ENCODE measurements around the gene OBP2B. TPM values are rescaled to one million over a fixed set of nuclear protein-coding genes. Genes with fewer than 3 reads are reported as not detected.
"Not testable (repeated sequence)": the region's sequence is repeated elsewhere in the genome, so short reads cannot be mapped to it uniquely, and the experiment has no call there.

The OBP2B gene
- total RNA-seq, 1 donor from 2014 or later, result not detected

GRCh38 chr9:133255371-133256135 lies 46.5 kb upstream of the OBP2B start:
- no peak for ATAC-seq
- peaks cover 20% of the 10 kb centered on the region for H3K4me1 ChIP-seq
- no peaks in the 10 kb centered on the region for H3K36me3 ChIP-seq
- H3K4me3 ChIP-seq, result no peak overlapping the region
- TF ChIP-seq CTCF (IDR thresholded peaks at IDR 0.05), result no peak
- H3K27ac ChIP-seq, result no peak overlapping the region
- H3K9me3 ChIP-seq, result no peaks in the 10 kb centered on the region
- DNase-seq, result no peak
- H3K27me3 ChIP-seq (ENCODE audit: low read depth), result no peaks in the 10 kb centered on the region
- intact Hi-C loops (cut with DNase I), result no loop called here

GRCh38 chr9:133254471-133254870 lies 45.4 kb upstream of the OBP2B start:
- TF ChIP-seq CTCF (IDR thresholded peaks at IDR 0.05), result no peak
- Histone ChIP-seq H3K36me3 (no peaks in the 10 kb centered on the region), H3K27ac (no peak overlapping the region), H3K27me3 (ENCODE audit: low read depth) (no peaks in the 10 kb centered on the region), H3K9me3 (no peaks in the 10 kb centered on the region), H3K4me1 (peaks cover 20% of the 10 kb centered on the region), H3K4me3 (no peak overlapping the region)
- ATAC-seq, result no peak
- intact Hi-C loops (cut with DNase I), result no loop called here
- DNase-seq, result no peak

- DNase-seq, result no peak
- Histone ChIP-seq H3K27ac (peak overlapping the region; percentile 78), H3K27me3 (ENCODE audit: low read depth) (no peaks in the 10 kb centered on the region)
Measured at GRCh38 chr9:133253268-133253667, 44.2 kb upstream of the OBP2B start.

GRCh38 chr9:133252301-133253020 lies 43.4 kb upstream of the OBP2B start:
- DNase-seq (peak; percentile 88), ATAC-seq (peak; percentile 94 to 95)
- Histone ChIP-seq H3K9me3 (no peaks in the 10 kb centered on the region), H3K27me3 (ENCODE audit: low read depth) (no peaks in the 10 kb centered on the region), H3K27ac (peak overlapping the region; percentile 78), H3K36me3 (no peaks in the 10 kb centered on the region), H3K4me1 (peaks cover 13% of the 10 kb centered on the region), H3K4me3 (peak overlapping the region; percentile 43)
- no peak for TF ChIP-seq CTCF (IDR thresholded peaks at IDR 0.05)
- intact Hi-C loops (cut with DNase I), result no loop called here

More at GRCh38 chr9:133253268-133253667, 44.2 kb upstream of the OBP2B start:
- Histone ChIP-seq H3K4me1 (peaks cover 19% of the 10 kb centered on the region), H3K4me3 (no peak overlapping the region), H3K9me3 (no peaks in the 10 kb centered on the region), H3K36me3 (no peaks in the 10 kb centered on the region)
- intact Hi-C loops (cut with DNase I), result no loop called here
- no peak for TF ChIP-seq CTCF (IDR thresholded peaks at IDR 0.05)
- ATAC-seq, result no peak

- DNase-seq (no peak), ATAC-seq (peak in 1 of 2 donors; percentile 31)
- H3K4me3 ChIP-seq, result peak overlapping the region; percentile 43
- H3K27ac ChIP-seq, result peak overlapping the region; percentile 78
- no peaks in the 10 kb centered on the region for H3K27me3 ChIP-seq (ENCODE audit: low read depth)
- H3K36me3 ChIP-seq, result no peaks in the 10 kb centered on the region
- H3K4me1 ChIP-seq, result peaks cover 13% of the 10 kb centered on the region
- no peaks in the 10 kb centered on the region for H3K9me3 ChIP-seq
- intact Hi-C loops (cut with DNase I), result no loop called here
- TF ChIP-seq CTCF (IDR thresholded peaks at IDR 0.05), result no peak
Measured at GRCh38 chr9:133251773-133252172, 42.7 kb upstream of the OBP2B start.

- peak overlapping the region; percentile 78 for H3K27ac ChIP-seq
- intact Hi-C loops (cut with DNase I), result not testable (repeated sequence)
Measured at GRCh38 chr9:133251221-133251620, 42.2 kb upstream of the OBP2B start.

More at GRCh38 chr9:133251221-133251620, 42.2 kb upstream of the OBP2B start:
- not testable (repeated sequence) for ATAC-seq; DNase-seq; H3K9me3 ChIP-seq; H3K27me3 ChIP-seq (ENCODE audit: low read depth); H3K36me3 ChIP-seq
- Histone ChIP-seq H3K4me1 (peaks cover 13% of the 10 kb centered on the region), H3K4me3 (peak overlapping the region; percentile 43)

Measured in lower lobe of right lung (tissue), 2 donors.